GM12878 (cell line): ENCODE measurements around the gene CAMTA1. TPM values are rescaled to one million over a fixed set of nuclear protein-coding genes. Genes with fewer than 3 reads are reported as not detected.

Experiments
- ATAC-seq: fragments of 200-7000 bp; cut with Tn5 transposase; 3 replicates; pipeline ENCODE4 v1.9.1; 2020; ENCODE audit warnings: mild to moderate bottlenecking, moderate library complexity
- BruUV-seq: library from RNA; stranded (reverse); fragments of 400-500 nt; replicated peaks from 2 replicates; lab custom pipeline; 2021; lab: Mats Ljungman, UMichigan
- CTCF ChIA-PET: fragments of 300-600 bp; sonication (Branson Sonifier 250); formaldehyde crosslinking; extraction: SDS; loops from one replicate; lab custom pipeline; 2021; ENCODE audit warnings: inconsistent platforms; lab: Yijun Ruan, JAX
- POLR2A ChIA-PET: fragments of 350-600 bp; formaldehyde crosslinking; extraction: SDS; loops from one replicate; lab custom pipeline; 2021; ENCODE audit warnings: inconsistent platforms; lab: Charles Lee
- RAD21 ChIA-PET: fragments of 300-600 bp; sonication (Branson Sonifier 250); formaldehyde crosslinking; loops from one replicate; lab custom pipeline; 2023; ENCODE audit warnings: antibody characterized with exemption; ENCODE audit not compliant: unreplicated experiment; lab: Charles Lee
- SMC1A ChIA-PET: fragments of 300-600 bp; sonication (Branson Sonifier 250); formaldehyde crosslinking; loops from one replicate; lab custom pipeline; 2023; ENCODE audit not compliant: unreplicated experiment, uncharacterized antibody; lab: Charles Lee
- DNase-seq: peaks from one replicate; pipeline ENCODE4 v3.0.0-alpha.2; 2011; ENCODE audit warnings: low read depth, low spot score
- FAIRE-seq: peaks from 3 replicates; lab custom pipeline; 2011; peaks lifted over from hg19 to GRCh38; lab: Jason Lieb, UNC
- H2AFZ ChIP-seq: 2 replicates; pipeline ENCODE4 v1.6.0; 2011; ENCODE audit warnings: low read depth, low read length, control low read depth; ENCODE audit not compliant: control insufficient read depth
- H3K27ac ChIP-seq: 2 replicates; pipeline ENCODE4 v1.5.1; 2011; ENCODE audit warnings: control low read depth; ENCODE audit not compliant: control insufficient read depth, insufficient read depth
- H3K27me3 ChIP-seq, 2 experiments: replicated peaks in 1 of 2; 2 replicates each; pipeline versions ENCODE4 v1.6.0 to v1.6.1; 2011; ENCODE audit warnings: low read length in 1 of 2; ENCODE audit not compliant: control insufficient read depth in 2 of 2, insufficient read depth in 2 of 2
- H3K36me3 ChIP-seq, 2 experiments: 2 replicates each; pipeline ENCODE4 v1.5.1; 2011; ENCODE audit warnings: low read length in 1 of 2; ENCODE audit not compliant: control insufficient read depth in 2 of 2, insufficient read depth in 2 of 2
- H3K4me1 ChIP-seq: 2 replicates; pipeline ENCODE4 v1.6.1; 2011; ENCODE audit warnings: mild to moderate bottlenecking, low read length, moderate library complexity, mixed read lengths; ENCODE audit not compliant: control insufficient read depth, insufficient read depth
- H3K4me2 ChIP-seq: 2 replicates; pipeline ENCODE4 v1.6.0; 2011; ENCODE audit warnings: control low read depth; ENCODE audit not compliant: control insufficient read depth, insufficient read depth
- H3K4me3 ChIP-seq: fragments of 200-600 bp; sonication (generic); 2 replicates; pipeline ENCODE4 v1.5.1; 2016
- H3K79me2 ChIP-seq: 2 replicates; pipeline ENCODE4 v1.6.0; 2011; ENCODE audit warnings: low read length; ENCODE audit not compliant: control insufficient read depth, insufficient read depth
- H3K9ac ChIP-seq: 2 replicates; pipeline ENCODE4 v1.8.0; 2011; ENCODE audit warnings: low read length, control low read depth, mixed read lengths; ENCODE audit not compliant: control insufficient read depth, insufficient read depth
- H3K9me3 ChIP-seq: replicated peaks from 3 replicates; pipeline ENCODE4 v1.5.1; 2011; ENCODE audit warnings: mild to moderate bottlenecking, low read length; ENCODE audit not compliant: control insufficient read depth, insufficient read depth
- H4K20me1 ChIP-seq: 2 replicates; pipeline ENCODE4 v1.6.0; 2011; ENCODE audit not compliant: control insufficient read depth, insufficient read depth
- CBX3 ChIP-seq: fragments of 200-600 bp; sonication (generic); IDR thresholded peaks from 2 replicates; pipeline ENCODE4 v1.6.1; 2016; ENCODE audit warnings: low read depth, borderline replicate concordance
- CTCF ChIP-seq, 3 experiments: IDR thresholded peaks in 2 of 3; conservative IDR thresholded peaks in 1 of 3; 2 replicates each; pipeline ENCODE4 v1.5.1; 2011; ENCODE audit warnings: low read depth in 3 of 3, low read length in 3 of 3, mild to moderate bottlenecking in 3 of 3, control low read depth in 2 of 3, moderate library complexity in 2 of 3, inconsistent platforms in 1 of 3, mixed read lengths in 1 of 3; ENCODE audit not compliant: control insufficient read depth in 2 of 3, insufficient read depth in 1 of 3; ENCODE audit errors: extremely low read depth in 1 of 3
- EP300 ChIP-seq, 2 experiments: fragments of 150-350 bp in 1 of 2; IDR thresholded peaks; 2 replicates each; pipeline ENCODE4 v1.6.1; 2011 to 2012; ENCODE audit warnings: low read depth in 2 of 2, low read length in 2 of 2, borderline replicate concordance in 1 of 2, improper control_type of control experiment in 1 of 2, inconsistent platforms in 1 of 2; ENCODE audit not compliant: control insufficient read depth in 1 of 2
- NR2C1 ChIP-seq: fragments of 450-650 bp; IDR thresholded peaks from 2 replicates; pipeline ENCODE4 v1.6.1; 2017; ENCODE audit warnings: antibody characterized with exemption, mild to moderate bottlenecking, moderate library complexity
- SMARCA5 ChIP-seq: fragments of 450-650 bp; IDR thresholded peaks from 2 replicates; pipeline ENCODE4 v1.6.1; 2017; ENCODE audit warnings: mild to moderate bottlenecking
- WGBS: methylation state at CpG from one replicate; pipeline ENCODE4 v1.1.6; 2016; ENCODE audit warnings: low lambda C conversion rate; ENCODE audit not compliant: insufficient replicate concordance, insufficient coverage; ENCODE audit errors: missing lambda C conversion rate; 5-methylcytosine and 5-hydroxymethylcytosine counted together
- in situ Hi-C: fragments of 300-500 bp; cut with MboI; formaldehyde crosslinking; loops from 9 replicates; pipeline ENCODE4 v1.14.3; 2018; ENCODE audit warnings: mixed read lengths
- intact Hi-C: fragments of 100-400 bp; cut with micrococcal nuclease; formaldehyde crosslinking; loops from one replicate; pipeline ENCODE4 v1.14.2; 2022; ENCODE audit not compliant: unreplicated experiment
- polyA plus RNA-seq, 11 experiments: library from polyadenylated mRNA; depleted of rRNA in 4 of 11; unstranded in 6 of 11; stranded (reverse) in 5 of 11; fragments of >200 nt; fragmentation: Nextera tagmentation in 4 of 11; fragmentation: Illumina TruSeq in 1 of 11; extraction: Ambion mirVana in 4 of 11; extraction: Trizol in 1 of 11; gene quantifications; 1 replicate in 1 of 11; 2 replicates in 10 of 11; pipeline versions ENCODE4 v1.2.1 to v1.2.3, GENCODE V29; 2011 to 2016; ENCODE audit warnings: inconsistent platforms in 2 of 11, missing spikeins in 2 of 11, low read depth in 1 of 11
- total RNA-seq, 4 experiments: library from RNA; depleted of rRNA in 3 of 4; stranded (reverse); fragments of >200 nt in 3 of 4; fragmentation: Illumina TruSeq in 1 of 4; extraction: Trizol in 1 of 4; gene quantifications; 2 replicates each; pipeline versions ENCODE4 v1.2.1 to v1.2.3, GENCODE V29; 2013 to 2021

Gene CAMTA1
- total and polyA plus RNA-seq, 10 of the 15 experiments (the other 5 are each of a cell fraction or from before 2014, with no cell fraction given), result 37.7 to 148 (median 76.4) TPM

- TF ChIP-seq CBX3 (no peak), NR2C1 (no peak), SMARCA5 (no peak)
- TF ChIP-seq, all 136 proteins: peak for 0
These were observed 333.9 kb downstream of the CAMTA1 start (continued) for GRCh38 chr1:7119156-7119555.

GRCh38 chr1:7120863-7121621 lies 335.8 kb downstream of the CAMTA1 start:
- in situ Hi-C loops, result no loop called here
- intact Hi-C loops, result no loop called here
- SMC1A ChIA-PET, result interaction anchor here (0.6 kb wide), 1 partner anchor 1514 kb away, joined by 3 read pairs; no protein-coding TSS in a partner anchor
- no peaks in the 10 kb centered on the region for H4K20me1 ChIP-seq
- POLR2A ChIA-PET, result no interaction called here
- no peak overlapping the region for H2AFZ ChIP-seq
- ATAC-seq (no peak), FAIRE-seq (no peak), DNase-seq (no peak)
- H3K27me3 ChIP-seq, result peaks cover 0 to 4% of the 10 kb centered on the region in 2 experiments; a peak in 1 of 4 replicates
- no TSS peak for BruUV-seq
- RAD21 ChIA-PET, result no interaction called here
- no peaks in the 10 kb centered on the region for H3K4me1 ChIP-seq
- no peaks in the 10 kb centered on the region for H3K36me3 ChIP-seq
- no peak overlapping the region for H3K4me3 ChIP-seq
- no peak overlapping the region for H3K9ac ChIP-seq
- 46% methylated on average over 6 of the region's 6 CpGs for WGBS
- TF ChIP-seq EP300 (IDR thresholded peaks at IDR 0.05; ENCODE audit: borderline replicate concordance in 1 of 2, control insufficient read depth in 1 of 2, low read depth in 2 of 2, low read length in 2 of 2) (no peak), CTCF (IDR thresholded peaks at IDR 0.05 in 2 of 3, conservative IDR thresholded peaks at IDR 0.05 in 1 of 3; ENCODE audit: control insufficient read depth in 2 of 3, extremely low read depth in 1 of 3, insufficient read depth in 1 of 3, low read depth in 3 of 3, low read length in 3 of 3) (peak in 2 of 3 experiments; percentile 3; a peak in 1 of 6 replicates)
- H3K79me2 ChIP-seq, result no peaks in the 10 kb centered on the region
- H3K4me2 ChIP-seq, result no peak overlapping the region
- CTCF ChIA-PET, result no interaction called here
- H3K9me3 ChIP-seq, result no peaks in the 10 kb centered on the region
- H3K27ac ChIP-seq, result no peak overlapping the region
